Ishikawa (cell line): ENCODE results near the gene CENPT.

Experiments
- EP300 ChIP-seq: IDR thresholded peaks from 2 replicates; pipeline ENCODE4 v1.6.1; 2012; ENCODE audit warnings: borderline replicate concordance
- MAX ChIP-seq: IDR thresholded peaks from 2 replicates; pipeline ENCODE4 v1.6.1; 2012
- RAD21 ChIP-seq: IDR thresholded peaks from 2 replicates; pipeline ENCODE4 v1.6.1; 2012; ENCODE audit warnings: low read depth
- REST ChIP-seq: IDR thresholded peaks from 2 replicates; pipeline ENCODE4 v1.6.1; 2012; ENCODE audit warnings: low read depth, mild to moderate bottlenecking
- TAF1 ChIP-seq: IDR thresholded peaks from 2 replicates; pipeline ENCODE4 v1.6.1; 2012; ENCODE audit warnings: low read depth, mild to moderate bottlenecking
- YY1 ChIP-seq: IDR thresholded peaks from 2 replicates; pipeline ENCODE4 v1.6.1; 2012; ENCODE audit warnings: low read depth

- TF ChIP-seq YY1, result no peak
- no peak for TF ChIP-seq RAD21
- TF ChIP-seq EP300, result no peak
- TF ChIP-seq TAF1, result no peak
- TF ChIP-seq REST, result no peak
- no peak for TF ChIP-seq MAX
Observed at GRCh38 chr16:67781565-67781921, 66.0 kb downstream of the CENPT start.
